ENCODE data around the gene PHF1. TPM values are rescaled to one million over a fixed set of nuclear protein-coding genes. Genes with fewer than 3 reads are reported as not detected.

The PHF1 gene
- total RNA-seq, 2 donors from 2014 or later, result 98.2 to 132 TPM

- WGBS, result 10% methylated on average over 12 of the region's 12 CpGs
- Histone ChIP-seq H3K27me3 (replicated peaks; ENCODE audit: insufficient read depth) (no peaks in the 10 kb centered on the region), H3K4me1 (replicated peaks) (peaks cover 4% of the 10 kb centered on the region), H3K36me3 (no peaks in the 10 kb centered on the region), H3K4me3 (peak overlapping the region; percentile 48 to 53), H3K9me3 (no peaks in the 10 kb centered on the region), H3K27ac (peak overlapping the region; percentile 94 to 95)
- intact Hi-C loops (cut with DNase I), result loop anchor here (5.0 kb wide), 1 partner anchor 33 kb away; the partner anchor contains the start of gene KIFC1
- TF ChIP-seq POLR2AphosphoS5 (IDR thresholded peaks at IDR 0.05) (no peak), POLR2A (IDR thresholded peaks at IDR 0.05) (peak; percentile 57)
- no peak for DNase-seq (ENCODE audit: low spot score)
Observed at GRCh38 chr6:33424855-33425667, 14.2 kb downstream of the PHF1 start.

DNA sequence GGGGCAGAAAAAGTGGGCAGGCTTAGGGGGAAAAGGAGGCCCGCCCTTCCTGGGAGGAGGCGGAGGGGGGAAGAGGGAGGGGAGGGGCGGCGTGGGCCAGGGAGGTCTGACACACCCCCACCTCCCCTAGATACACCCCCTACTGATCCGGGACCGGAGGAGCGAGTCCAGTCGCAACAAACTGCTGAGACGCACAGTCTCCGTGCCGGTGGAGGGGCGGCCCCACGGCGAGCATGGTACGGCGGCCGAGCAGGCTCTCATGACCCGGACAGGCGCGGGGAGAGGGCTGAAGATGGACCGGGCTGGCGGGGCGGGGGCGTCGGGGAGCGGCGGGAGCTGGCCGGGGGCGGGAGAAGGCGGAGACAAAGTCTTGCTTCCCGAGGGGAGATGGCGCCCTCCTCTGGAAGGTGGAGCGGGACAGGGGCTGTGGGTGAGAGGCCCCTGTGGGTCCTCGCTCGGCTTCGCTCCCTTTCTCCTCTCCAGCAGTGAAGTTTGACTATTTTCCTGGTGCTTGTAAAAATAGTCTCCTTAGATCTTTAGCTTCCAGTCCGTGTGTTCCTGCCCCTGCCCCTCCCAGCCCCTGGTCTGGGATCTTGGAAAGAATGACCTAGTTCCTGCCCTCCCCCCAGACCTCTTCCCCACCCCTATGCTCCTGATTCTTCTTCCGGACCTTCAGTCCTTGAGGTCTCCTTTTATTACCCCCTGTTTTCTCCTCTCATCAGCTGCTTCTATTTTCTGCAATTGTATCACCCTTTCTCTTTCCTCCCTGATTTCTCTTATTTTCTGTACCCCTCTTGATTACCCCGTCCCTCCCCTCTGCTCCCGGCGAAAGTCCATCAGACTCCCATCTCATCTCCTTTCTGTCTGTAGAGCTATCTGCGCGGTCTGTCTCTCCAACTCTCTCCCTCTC, 15.1 kb downstream of the PHF1 start:
- WGBS, result 1% methylated on average over 43 of the region's 43 CpGs
- Histone ChIP-seq H3K36me3 (no peaks in the 10 kb centered on the region), H3K4me3 (peak overlapping the region; percentile 48 to 53), H3K27me3 (replicated peaks; ENCODE audit: insufficient read depth) (no peaks in the 10 kb centered on the region), H3K27ac (peak overlapping the region; percentile 94 to 95), H3K9me3 (no peaks in the 10 kb centered on the region), H3K4me1 (replicated peaks) (peaks cover 4% of the 10 kb centered on the region)
- TF ChIP-seq POLR2AphosphoS5 (IDR thresholded peaks at IDR 0.05) (peak; percentile 81), CTCF (IDR thresholded peaks at IDR 0.05) (peak; percentile 49 to 70 (median 62)), POLR2A (IDR thresholded peaks at IDR 0.05) (no peak)
- intact Hi-C loops (cut with DNase I), result loop anchor here (2.0 to 5.0 kb wide), 2 partner anchors 29 to 34 kb away; partner anchors contain the start of genes KIFC1 and ZBTB9
- peak; percentile 85 for DNase-seq (ENCODE audit: low spot score)

DNA sequence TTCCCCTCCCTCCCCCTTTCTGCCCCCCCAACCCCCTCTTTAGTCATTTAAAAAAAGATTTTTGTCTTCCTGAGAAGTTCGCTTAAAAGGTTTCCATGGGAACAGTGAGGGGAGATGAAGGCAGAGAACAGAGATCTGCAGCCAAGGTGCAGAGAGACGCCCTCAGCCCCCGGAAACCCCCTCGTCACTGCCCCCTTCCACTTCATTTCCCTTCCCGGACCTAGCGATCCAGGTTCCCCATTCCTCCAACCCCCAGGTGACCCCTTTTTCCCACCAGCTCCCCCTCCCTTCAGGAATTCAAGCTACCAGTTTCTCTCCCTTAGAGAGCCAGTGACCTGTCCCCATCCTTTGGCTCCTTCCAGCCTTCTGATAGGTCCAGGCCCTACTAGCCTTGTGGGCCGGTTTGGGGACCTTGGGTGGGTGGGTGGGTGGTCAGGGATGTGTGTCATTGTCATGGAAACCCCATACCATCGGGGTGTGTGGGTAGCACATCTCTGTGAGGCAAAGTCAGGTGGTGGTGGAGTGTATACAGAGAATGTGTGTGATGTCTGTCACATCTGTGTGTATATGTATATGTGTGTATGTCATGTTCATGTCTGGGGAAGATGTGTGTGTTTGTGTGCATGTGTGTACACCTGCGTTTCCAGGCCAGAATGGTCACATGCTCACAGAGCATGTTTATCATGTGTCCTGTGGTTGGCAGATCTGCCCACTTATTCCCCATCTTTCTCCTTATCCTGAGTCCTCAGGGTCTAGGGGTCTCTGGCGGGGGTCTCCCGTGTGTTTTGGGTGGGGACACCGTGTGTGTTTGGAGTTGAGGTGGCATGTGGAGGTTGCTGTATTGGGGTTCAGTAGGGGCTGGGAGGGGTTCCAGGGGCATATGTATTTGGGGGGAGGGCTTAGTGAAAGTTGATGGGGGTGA, 16.0 kb downstream of the PHF1 start:
- peak overlapping the region; percentile 44 to 53 for H3K4me3 ChIP-seq
- no peaks in the 10 kb centered on the region for H3K27me3 ChIP-seq (replicated peaks; ENCODE audit: insufficient read depth)
- TF ChIP-seq POLR2A (IDR thresholded peaks at IDR 0.05) (no peak), POLR2AphosphoS5 (IDR thresholded peaks at IDR 0.05) (no peak), CTCF (IDR thresholded peaks at IDR 0.05) (no peak)
- H3K4me1 ChIP-seq (replicated peaks), result peaks cover 4% of the 10 kb centered on the region
- H3K27ac ChIP-seq, result peak overlapping the region; percentile 94 to 95
- intact Hi-C loops (cut with DNase I), result loop anchor here (2.0 to 5.0 kb wide), 2 partner anchors 28 to 35 kb away; partner anchors contain the start of genes KIFC1 and ZBTB9
- DNase-seq (ENCODE audit: low spot score), result no peak
- 5% methylated on average over 12 of the region's 12 CpGs for whole genome bisulfite sequencing
- H3K36me3 ChIP-seq, result no peaks in the 10 kb centered on the region
- no peaks in the 10 kb centered on the region for H3K9me3 ChIP-seq

- H3K27ac ChIP-seq, result peak overlapping the region; percentile 94 to 95
- H3K27me3 ChIP-seq (replicated peaks; ENCODE audit: insufficient read depth), result no peaks in the 10 kb centered on the region
- TF ChIP-seq POLR2AphosphoS5 (IDR thresholded peaks at IDR 0.05) (no peak), POLR2A (IDR thresholded peaks at IDR 0.05) (peak; percentile 25), CTCF (IDR thresholded peaks at IDR 0.05) (peak in 1 of 4 experiments; percentile 7)
- no peaks in the 10 kb centered on the region for H3K9me3 ChIP-seq
- H3K36me3 ChIP-seq, result no peaks in the 10 kb centered on the region
- DNase-seq (ENCODE audit: low spot score), result peak; percentile 55
- H3K4me3 ChIP-seq, result peak overlapping the region; percentile 44 to 52
- peaks cover 4% of the 10 kb centered on the region for H3K4me1 ChIP-seq (replicated peaks)
- WGBS, result 0% methylated on average over 53 of the region's 79 CpGs
- intact Hi-C loops (cut with DNase I), result loop anchor here (2.0 to 5.0 kb wide), 2 partner anchors 27 to 35 kb away; partner anchors contain the start of genes KIFC1 and ZBTB9
Observed at GRCh38 chr6:33427585-33428223, 16.9 kb downstream of the PHF1 start.

Data from prostate gland (tissue), 2 donors.